Activated CD4-positive, alpha-beta memory T cell treated with anti-CD3 and anti-CD28 coated beads for 36 hours (primary cell): ENCODE data around the gene EXOC4. TPM values are rescaled to one million over a fixed set of nuclear protein-coding genes. Genes with fewer than 3 reads are reported as not detected.
"Not testable (repeated sequence)": the region's sequence is repeated elsewhere in the genome, so short reads cannot be mapped to it uniquely, and the experiment has no call there.

Experiments
- CTCF ChIA-PET: fragments of 350-600 bp; sonication (Branson Sonifier 250); formaldehyde crosslinking; loops from one replicate; lab custom pipeline; 2021; ENCODE audit warnings: antibody characterized with exemption, inconsistent platforms; lab: Charles Lee
- POLR2A ChIA-PET: fragments of 350-600 bp; sonication (Branson Sonifier 250); formaldehyde crosslinking; loops from one replicate; lab custom pipeline; 2021; ENCODE audit warnings: antibody characterized with exemption; lab: Charles Lee
- DNase-seq: peaks from one replicate; pipeline ENCODE4 v3.0.0-alpha.2; 2020
- H3K27ac Mint-ChIP-seq: one replicate; pipeline ENCODE4 v1.8.0; 2021; ENCODE audit warnings: mixed read lengths
- H3K27me3 Mint-ChIP-seq: one replicate; pipeline ENCODE4 v1.8.0; 2021; ENCODE audit warnings: mixed read lengths
- H3K36me3 Mint-ChIP-seq: one replicate; pipeline ENCODE4 v1.8.0; 2021; ENCODE audit warnings: mixed read lengths
- H3K4me1 Mint-ChIP-seq: one replicate; pipeline ENCODE4 v1.8.0; 2021; ENCODE audit warnings: low read depth, mixed read lengths
- H3K4me3 Mint-ChIP-seq: one replicate; pipeline ENCODE4 v1.8.0; 2021; ENCODE audit warnings: mild to moderate bottlenecking, mixed read lengths
- H3K9me3 Mint-ChIP-seq: one replicate; pipeline ENCODE4 v1.8.0; 2021; ENCODE audit warnings: mixed read lengths
- intact Hi-C: fragments of 100-400 bp; cut with micrococcal nuclease; formaldehyde crosslinking; loops from one replicate; pipeline ENCODE4 v1.15.1; 2023
- total RNA-seq, 2 experiments: library from RNA; stranded (reverse); gene quantifications; one replicate each; pipeline ENCODE4 v1.2.3, GENCODE V29; 2021

Gene EXOC4
- total RNA-seq, 2 experiments from 2014 or later: 55.8 to 60.8 TPM

DNA sequence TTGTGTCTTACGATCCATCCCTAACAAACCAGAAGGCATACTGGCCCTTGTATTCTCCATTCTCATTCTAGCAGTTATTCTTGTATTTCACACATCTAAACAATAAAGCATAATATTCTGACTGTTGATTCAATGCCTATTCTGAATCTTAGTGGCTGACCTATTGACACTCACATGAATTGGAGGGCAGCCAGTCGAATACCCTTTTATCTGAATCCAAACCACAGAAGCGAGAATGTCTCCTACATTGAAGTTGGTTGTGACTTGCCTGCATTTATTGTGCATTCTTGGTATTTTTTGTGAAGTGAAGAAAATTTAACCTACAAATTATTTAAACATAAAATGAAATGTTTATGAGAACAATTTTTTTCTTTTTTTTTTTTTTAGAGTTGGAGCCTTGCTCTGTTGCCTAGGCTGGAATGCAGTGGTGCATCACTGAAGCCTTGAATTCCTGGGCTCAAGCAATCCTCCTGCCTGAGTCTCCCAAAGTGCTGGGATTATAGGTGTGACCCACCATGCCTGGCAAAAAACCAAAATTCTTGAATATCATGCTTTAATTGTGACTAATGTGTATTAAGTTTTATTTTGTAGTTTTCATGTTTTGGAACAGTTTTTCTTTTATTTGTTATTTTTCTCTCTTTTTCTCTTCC is 22.7 kb downstream of the EXOC4 start:
- intact Hi-C loops: no loop called here
- DNase-seq: no peak
- Mint-ChIP-seq H3K9me3 (no peaks in the 10 kb centered on the region), H3K4me1 (peaks cover 2% of the 10 kb centered on the region), H3K27ac (no peak overlapping the region), H3K27me3 (no peaks in the 10 kb centered on the region), H3K4me3 (no peak overlapping the region), H3K36me3 (peaks cover 42% of the 10 kb centered on the region)
- ChIA-PET POLR2A (no interaction called here), CTCF (interaction anchor here (0.6 kb wide), 1 partner anchor 44 kb away, joined by 3 read pairs; no protein-coding TSS in a partner anchor)

GRCh38 chr7:133278975-133279374 is 26.1 kb downstream of the EXOC4 start:
- CTCF ChIA-PET, intact Hi-C loops, POLR2A ChIA-PET, H3K27ac Mint-ChIP-seq, H3K4me3 Mint-ChIP-seq, H3K27me3 Mint-ChIP-seq, H3K9me3 Mint-ChIP-seq, DNase-seq, H3K4me1 Mint-ChIP-seq: not testable (repeated sequence)
- H3K36me3 Mint-ChIP-seq: peaks cover 53% of the 10 kb centered on the region

DNA sequence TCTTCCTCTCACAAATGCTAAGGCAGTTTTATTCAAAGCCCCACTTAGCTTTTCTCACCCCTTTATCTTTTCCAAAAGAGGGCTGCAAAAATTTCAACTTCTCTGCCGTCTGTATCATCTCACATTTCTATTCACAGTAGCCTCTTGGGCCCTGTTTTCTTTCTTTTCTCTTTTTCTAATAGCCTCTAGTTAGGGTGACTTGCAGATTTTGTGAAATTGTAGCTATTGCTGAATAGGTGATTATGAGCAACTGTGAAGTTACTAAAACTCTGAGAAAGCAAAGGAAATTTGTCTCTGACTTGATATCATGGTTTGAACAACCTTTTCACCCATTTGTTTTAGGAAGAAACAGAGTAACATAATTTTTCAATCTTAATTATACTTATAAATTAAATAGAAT is 29.2 kb downstream of the EXOC4 start:
- no peak for DNase-seq
- intact Hi-C loops: no loop called here
- H3K27me3 Mint-ChIP-seq: no peaks in the 10 kb centered on the region
- POLR2A ChIA-PET: no interaction called here
- H3K27ac Mint-ChIP-seq: no peak overlapping the region
- H3K4me1 Mint-ChIP-seq: peaks cover 3% of the 10 kb centered on the region
- no peak overlapping the region for H3K4me3 Mint-ChIP-seq
- CTCF ChIA-PET: no interaction called here
- no peaks in the 10 kb centered on the region for H3K9me3 Mint-ChIP-seq
- peaks cover 41% of the 10 kb centered on the region for H3K36me3 Mint-ChIP-seq

- Mint-ChIP-seq H3K4me1 (peaks cover 3% of the 10 kb centered on the region), H3K27ac (no peak overlapping the region), H3K36me3 (peaks cover 36% of the 10 kb centered on the region), H3K4me3 (no peak overlapping the region), H3K9me3 (no peaks in the 10 kb centered on the region), H3K27me3 (no peaks in the 10 kb centered on the region)
- DNase-seq: no peak
- CTCF ChIA-PET: interaction anchor here (0.6 kb wide), 1 partner anchor 28 kb away, joined by 3 read pairs; no protein-coding TSS in a partner anchor
- POLR2A ChIA-PET: no interaction called here
- intact Hi-C loops: no loop called here
These were observed 31.2 kb downstream of the EXOC4 start for GRCh38 chr7:133284092-133284491.

DNA sequence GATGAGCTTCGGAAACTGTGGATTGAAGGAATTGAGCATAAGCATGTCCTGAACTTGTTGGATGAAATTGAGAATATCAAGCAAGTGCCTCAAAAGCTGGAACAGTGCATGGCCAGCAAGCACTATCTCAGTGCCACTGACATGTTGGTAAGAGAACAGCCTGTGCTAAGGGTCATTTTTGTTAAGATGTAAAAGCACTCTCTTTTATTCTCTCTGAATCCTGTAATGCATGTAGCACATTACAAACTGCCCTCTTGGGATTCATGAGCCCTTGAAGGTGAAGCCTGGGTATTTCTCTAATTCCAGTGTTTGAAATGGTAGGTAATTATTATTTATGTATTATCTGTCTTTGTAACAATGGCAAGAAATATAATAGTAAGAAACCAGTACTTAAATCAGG is 36.1 kb downstream of the EXOC4 start:
- ChIA-PET CTCF (no interaction called here), POLR2A (no interaction called here)
- Mint-ChIP-seq H3K27me3 (no peaks in the 10 kb centered on the region), H3K36me3 (peaks cover 37% of the 10 kb centered on the region), H3K4me3 (no peak overlapping the region), H3K4me1 (peaks cover 15% of the 10 kb centered on the region), H3K9me3 (no peaks in the 10 kb centered on the region), H3K27ac (no peak overlapping the region)
- intact Hi-C loops: no loop called here
- DNase-seq: no peak

GRCh38 chr7:133290041-133290440 is 37.2 kb downstream of the EXOC4 start:
- Mint-ChIP-seq H3K27me3 (no peaks in the 10 kb centered on the region), H3K36me3 (peaks cover 37% of the 10 kb centered on the region), H3K9me3 (no peaks in the 10 kb centered on the region), H3K4me1 (peaks cover 12% of the 10 kb centered on the region), H3K27ac (no peak overlapping the region), H3K4me3 (no peak overlapping the region)
- POLR2A ChIA-PET: no interaction called here
- CTCF ChIA-PET: no interaction called here
- DNase-seq: no peak
- intact Hi-C loops: loop anchor here (10.0 kb wide), 1 partner anchor 55 kb away; no protein-coding TSS in a partner anchor

DNA sequence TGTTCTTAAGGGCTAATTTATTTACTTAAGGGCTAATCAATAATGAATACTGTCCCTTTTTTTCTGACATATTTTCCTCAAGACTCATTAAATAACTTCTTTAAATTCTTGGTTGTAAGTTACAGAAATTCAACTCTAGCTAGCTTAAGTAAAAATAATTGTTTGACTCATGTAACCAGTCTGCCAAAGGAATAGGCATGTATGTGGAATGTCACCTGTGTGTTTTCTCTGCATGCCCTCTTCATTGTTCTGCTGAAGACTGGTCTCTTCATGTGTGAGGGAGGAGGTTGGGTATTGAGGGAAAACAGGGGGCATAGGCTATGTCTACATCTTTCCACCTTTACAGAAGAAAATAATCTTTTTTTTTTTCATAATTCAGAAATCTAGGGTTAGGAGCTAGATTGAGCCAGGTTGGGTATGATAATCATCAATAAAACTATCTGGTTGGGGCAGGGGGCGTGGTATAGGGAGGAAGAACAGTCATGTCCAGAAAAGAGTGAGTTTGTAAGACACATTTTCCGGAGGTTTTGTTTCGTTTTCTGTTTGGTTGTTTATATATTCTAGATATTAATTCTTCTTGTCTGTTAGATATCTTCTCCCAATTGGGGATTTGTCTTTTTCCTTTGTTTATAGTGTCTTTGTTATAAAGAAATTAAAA is 37.9 kb downstream of the EXOC4 start:
- CTCF ChIA-PET: interaction anchor here (0.7 kb wide), 1 partner anchor 9 kb away, joined by 3 read pairs; no protein-coding TSS in a partner anchor
- DNase-seq: peak; percentile 34
- Mint-ChIP-seq H3K36me3 (peaks cover 34% of the 10 kb centered on the region), H3K27me3 (no peaks in the 10 kb centered on the region), H3K4me1 (peaks cover 12% of the 10 kb centered on the region), H3K9me3 (no peaks in the 10 kb centered on the region), H3K27ac (no peak overlapping the region), H3K4me3 (no peak overlapping the region)
- intact Hi-C loops: loop anchor here (10.0 kb wide), 1 partner anchor 56 kb away; no protein-coding TSS in a partner anchor
- POLR2A ChIA-PET: no interaction called here

GRCh38 chr7:133292631-133293030 is 39.8 kb downstream of the EXOC4 start:
- intact Hi-C loops: loop anchor here (10.0 kb wide), 1 partner anchor 58 kb away; no protein-coding TSS in a partner anchor
- no peaks in the 10 kb centered on the region for H3K9me3 Mint-ChIP-seq
- POLR2A ChIA-PET: no interaction called here
- no peaks in the 10 kb centered on the region for H3K27me3 Mint-ChIP-seq
- H3K36me3 Mint-ChIP-seq: peaks cover 28% of the 10 kb centered on the region
- no peak for DNase-seq
- H3K4me3 Mint-ChIP-seq: no peak overlapping the region
- H3K4me1 Mint-ChIP-seq: peaks cover 15% of the 10 kb centered on the region
- CTCF ChIA-PET: interaction anchor here (0.6 to 1.0 kb wide), 2 partner anchors 19 to 226 kb away, joined by 3 read pairs; no protein-coding TSS in a partner anchor
- H3K27ac Mint-ChIP-seq: no peak overlapping the region

GRCh38 chr7:133293384-133294160 is 40.7 kb downstream of the EXOC4 start:
- Mint-ChIP-seq H3K27ac (no peak overlapping the region), H3K36me3 (peaks cover 21% of the 10 kb centered on the region), H3K9me3 (no peaks in the 10 kb centered on the region), H3K4me3 (no peak overlapping the region), H3K27me3 (no peaks in the 10 kb centered on the region), H3K4me1 (peaks cover 15% of the 10 kb centered on the region)
- ChIA-PET CTCF (no interaction called here), POLR2A (no interaction called here)
- DNase-seq: no peak
- intact Hi-C loops: loop anchor here (10.0 kb wide), 1 partner anchor 59 kb away; no protein-coding TSS in a partner anchor

DNA sequence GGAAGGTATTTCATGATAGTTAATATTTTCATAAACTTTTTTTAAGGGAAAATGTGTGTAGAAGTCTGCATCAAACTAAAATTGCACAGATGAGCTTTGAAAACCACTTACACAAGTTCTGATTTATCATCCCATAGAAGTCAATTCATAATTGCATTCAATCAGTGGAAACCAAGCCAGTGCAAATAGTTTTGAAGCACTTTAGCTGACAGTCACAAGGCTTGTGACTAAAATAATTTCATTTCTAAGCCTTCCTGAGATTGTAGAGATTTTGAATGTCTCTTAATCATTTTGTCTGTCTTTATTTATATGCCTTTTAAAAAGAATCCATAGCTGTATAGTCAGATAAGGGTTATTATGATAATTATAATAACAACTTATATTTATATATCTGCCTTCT is 41.4 kb downstream of the EXOC4 start:
- POLR2A ChIA-PET: no interaction called here
- intact Hi-C loops: loop anchor here (10.0 kb wide), 1 partner anchor 59 kb away; no protein-coding TSS in a partner anchor
- Mint-ChIP-seq H3K27ac (no peak overlapping the region), H3K9me3 (no peaks in the 10 kb centered on the region), H3K27me3 (no peaks in the 10 kb centered on the region), H3K36me3 (peaks cover 16% of the 10 kb centered on the region), H3K4me1 (peaks cover 15% of the 10 kb centered on the region), H3K4me3 (no peak overlapping the region)
- no peak for DNase-seq
- CTCF ChIA-PET: no interaction called here

GRCh38 chr7:133295484-133295883 is 42.6 kb downstream of the EXOC4 start:
- no peaks in the 10 kb centered on the region for H3K27me3 Mint-ChIP-seq
- intact Hi-C loops: loop anchor here (10.0 kb wide), 1 partner anchor 61 kb away; no protein-coding TSS in a partner anchor
- CTCF ChIA-PET: no interaction called here
- peaks cover 6% of the 10 kb centered on the region for H3K36me3 Mint-ChIP-seq
- H3K27ac Mint-ChIP-seq: no peak overlapping the region
- POLR2A ChIA-PET: no interaction called here
- no peaks in the 10 kb centered on the region for H3K9me3 Mint-ChIP-seq
- H3K4me1 Mint-ChIP-seq: peaks cover 11% of the 10 kb centered on the region
- H3K4me3 Mint-ChIP-seq: no peak overlapping the region
- no peak for DNase-seq

- POLR2A ChIA-PET: no interaction called here
- Mint-ChIP-seq H3K36me3 (peaks cover 4% of the 10 kb centered on the region), H3K4me1 (peaks cover 4% of the 10 kb centered on the region)
These were observed 44.2 kb downstream of the EXOC4 start for GRCh38 chr7:133297093-133297492.

More at GRCh38 chr7:133297093-133297492, 44.2 kb downstream of the EXOC4 start:
- H3K4me3 Mint-ChIP-seq: no peak overlapping the region
- H3K27ac Mint-ChIP-seq: no peak overlapping the region
- DNase-seq: no peak
- no peaks in the 10 kb centered on the region for H3K27me3 Mint-ChIP-seq
- intact Hi-C loops: loop anchor here (10.0 kb wide), 1 partner anchor 62 kb away; no protein-coding TSS in a partner anchor
- H3K9me3 Mint-ChIP-seq: no peaks in the 10 kb centered on the region
- CTCF ChIA-PET: no interaction called here
